Heart right ventricle (tissue), 16 donors: ENCODE results near the gene ABR. TPM values are rescaled to one million over a fixed set of nuclear protein-coding genes. Genes with fewer than 3 reads are reported as not detected.
A peak's percentile ranks its signal among the peaks of the same experiment; 100 is the strongest.

Experiments
- ATAC-seq, 8 donors: fragments of 200-7000 bp; cut with Tn5 transposase; one replicate each; pipeline ENCODE4 v1.9.1; 2020; ENCODE audit warnings: mild to moderate bottlenecking in 8 of 8, moderate library complexity in 8 of 8, moderate number of reproducible peaks in 1 of 8
- DNase-seq, 2 donors: peaks; one replicate each; pipeline ENCODE4 v3.0.0-alpha.2; 2020
- H3K27ac ChIP-seq, 10 donors: fragments of 200-600 bp; sonication (generic) in 2 of 10; one replicate each; pipeline versions ENCODE4 v1.5.0 to v1.8.0; 2020 to 2022; ENCODE audit warnings: mild to moderate bottlenecking in 3 of 10
- H3K27me3 ChIP-seq, 7 donors: fragments of 200-600 bp; one replicate each; pipeline ENCODE4 v1.8.0; 2021 to 2022; ENCODE audit warnings: mild to moderate bottlenecking in 2 of 7
- H3K36me3 ChIP-seq, 9 donors: fragments of 200-600 bp; sonication (generic) in 1 of 9; one replicate each; pipeline versions ENCODE4 v1.5.0 to v1.8.0; 2020 to 2022; ENCODE audit warnings: mild to moderate bottlenecking in 2 of 9
- H3K4me1 ChIP-seq, 9 donors: fragments of 200-600 bp; sonication (generic) in 1 of 9; one replicate each; pipeline versions ENCODE4 v1.5.0 to v1.8.0; 2020 to 2022; ENCODE audit warnings: mild to moderate bottlenecking in 4 of 9
- H3K4me3 ChIP-seq, 10 donors: fragments of 200-600 bp; sonication (generic) in 2 of 10; one replicate each; pipeline versions ENCODE4 v1.5.0 to v1.8.0; 2020 to 2022; ENCODE audit warnings: mild to moderate bottlenecking in 7 of 10, moderate library complexity in 2 of 10
- H3K9me3 ChIP-seq, 11 donors: fragments of 200-600 bp in 10 of 11; sonication (generic) in 2 of 11; one replicate each; pipeline versions ENCODE4 v1.5.0 to v1.8.0; 2013 to 2022; ENCODE audit warnings: mild to moderate bottlenecking in 2 of 11, control low read depth in 1 of 11, moderate library complexity in 1 of 11
- CTCF ChIP-seq, 9 donors: fragments of 200-600 bp; sonication (generic) in 2 of 9; IDR thresholded peaks; one replicate each; pipeline versions ENCODE4 v1.5.0 to v1.8.0; 2021 to 2022; ENCODE audit warnings: antibody characterized with exemption in 9 of 9, mild to moderate bottlenecking in 5 of 9, moderate library complexity in 1 of 9
- WGBS, 2 donors: extraction: QIAGEN DNeasy Blood & Tissue Kit; methylation state at CpG; one replicate each; pipeline ENCODE4 v1.1.7; 2013; ENCODE audit warnings: inconsistent platforms in 1 of 2; 5-methylcytosine and 5-hydroxymethylcytosine counted together
- intact Hi-C, 10 donors: fragments of 100-400 bp; cut with DNase I; formaldehyde crosslinking; loops; one replicate each; pipeline versions ENCODE4 v1.11.1 to v1.14.2; 2022
- polyA plus RNA-seq, 2 donors: library from polyadenylated mRNA; stranded (reverse); fragments of 200-250 nt; gene quantifications; one replicate each; pipeline ENCODE4 v1.2.3, GENCODE V29; 2013
- total RNA-seq, 10 donors: library from RNA; stranded (reverse); fragmentation: NEBNext Ultra II Directional in 3 of 10; extraction: Animal tissue kit (Norgen Biotek cat#: 25700) in 3 of 10; gene quantifications; one replicate each; pipeline versions ENCODE4 v1.2.1 to v1.2.4, GENCODE V29; 2021 to 2023
- donor health status: Arrhythmogenic right ventricular cardiomyopathy.
- donor health status: ischemic (EF 13 %, LVEDD 7.1; RV severe dilation, severe dysfunction).
- donor health status: healthy with polysubstance abuse.
- donor health status: DM: no; HTN: yes; CAD: no.
- donor health status: DM: no; HTN: no; CAD: no.
- donor health status: ischemic (EF 25% LVEDD 6.9; RV normal size, moderate dysfunction).
- donor health status: ischemic (EF 25% LVEDD 5.7; RV mildly dilated, moderate dysfunction).
- donor health status: healthy.
- donor health status: DM: yes; HTN: yes; CAD: no.
- donor health status: Ischemic cardiomyopathy.
- donor health status: ischemic (EF 35%, LVEDD 5.7; RV mildly dilated, moderate dysfunction).
- donor health status: nonischemic (EF 11% LVEDD 7.7; RV severe dilation, severe dysfunction).
- donor health status: DM: yes; HTN: yes; CAD: no.
- donor health status: PGD.
- donor health status: ischemic (EF 29% LVEDD 5.4; RV normal size, mild dysfunction).
- donor health status: nonischemic (EF 23%, LVEDD 6.1; RV moderate dilation, normal function).

The ABR gene
- total and polyA plus RNA-seq, 12 donors: 49.1 to 173 (median 143) TPM

- DNase-seq: no peak
Measured at GRCh38 chr17:1033503-1033902, 146.3 kb downstream of the ABR start.

GRCh38 chr17:1032391-1032790, 147.4 kb downstream of the ABR start:
- peak overlapping the region in 3 of 10 donors; percentile 46 to 60 (median 56) for H3K27ac ChIP-seq
- H3K9me3 ChIP-seq: no peaks in the 10 kb centered on the region
- H3K27me3 ChIP-seq: no peaks in the 10 kb centered on the region
- peaks cover 34 to 83% (median 59%) of the 10 kb centered on the region in 9 donors for H3K4me1 ChIP-seq
- intact Hi-C loops: no loop called here
- WGBS, 2 donors: 73 to 86% methylated on average over 27 of the region's 27 CpGs
- H3K4me3 ChIP-seq: peak overlapping the region in 2 of 10 donors; percentile 57 to 59
- peaks cover 0 to 37% (median 1%) of the 10 kb centered on the region in 9 donors for H3K36me3 ChIP-seq
- ATAC-seq (no peak), DNase-seq (no peak)
- no peak for TF ChIP-seq CTCF (IDR thresholded peaks at IDR 0.05)

More at GRCh38 chr17:1033503-1033902, 146.3 kb downstream of the ABR start:
- H3K27me3 ChIP-seq: no peaks in the 10 kb centered on the region
- 86 to 90% methylated on average over 11 of the region's 11 CpGs for WGBS, 2 donors
- intact Hi-C loops: no loop called here
- no peak for TF ChIP-seq CTCF (IDR thresholded peaks at IDR 0.05)
- ATAC-seq: no peak
- no peak overlapping the region for H3K4me3 ChIP-seq
- no peaks in the 10 kb centered on the region for H3K9me3 ChIP-seq
- peaks cover 34 to 83% (median 49%) of the 10 kb centered on the region in 9 donors for H3K4me1 ChIP-seq
- H3K27ac ChIP-seq: no peak overlapping the region
- peaks cover 0 to 36% (median 4%) of the 10 kb centered on the region in 9 donors for H3K36me3 ChIP-seq

GRCh38 chr17:1031711-1032110, 148.1 kb downstream of the ABR start:
- peaks cover 0 to 39% (median 3%) of the 10 kb centered on the region in 9 donors for H3K36me3 ChIP-seq
- intact Hi-C loops: no loop called here
- H3K27ac ChIP-seq: peak overlapping the region in 8 of 10 donors; percentile 59 to 85 (median 78)
- H3K4me3 ChIP-seq: peak overlapping the region in 9 of 10 donors; percentile 34 to 59 (median 55)
- H3K4me1 ChIP-seq: peaks cover 36 to 86% (median 64%) of the 10 kb centered on the region in 9 donors
- 14 to 39% methylated on average over 12 to 33 of the region's 35 CpGs for WGBS, 2 donors
- no peak for TF ChIP-seq CTCF (IDR thresholded peaks at IDR 0.05)
- no peaks in the 10 kb centered on the region for H3K27me3 ChIP-seq
- ATAC-seq (peak; percentile 56 to 81 (median 66)), DNase-seq (peak; percentile 82 to 85)
- H3K9me3 ChIP-seq: no peaks in the 10 kb centered on the region

- Histone ChIP-seq H3K27me3 (no peaks in the 10 kb centered on the region), H3K4me1 (peaks cover 37 to 87% (median 66%) of the 10 kb centered on the region in 9 donors), H3K27ac (peak overlapping the region; percentile 44 to 85 (median 72)), H3K36me3 (peaks cover 0 to 46% (median 6%) of the 10 kb centered on the region in 9 donors), H3K9me3 (no peaks in the 10 kb centered on the region), H3K4me3 (peak overlapping the region in 9 of 10 donors; percentile 34 to 59 (median 55))
- 38 to 49% methylated on average over 42 to 45 of the region's 45 CpGs for WGBS, 2 donors
- peak in 7 of 8 donors; percentile 8 to 36 (median 23) for ATAC-seq
- peak in 1 of 2 donors; percentile 67 for DNase-seq
- TF ChIP-seq CTCF (IDR thresholded peaks at IDR 0.05): no peak
- intact Hi-C loops: no loop called here
Measured at GRCh38 chr17:1030684-1031532, 148.9 kb downstream of the ABR start.
